NT2/D1 (cell line): ENCODE data around the gene ANAPC7.

Source experiments
- SUZ12 ChIP-seq: IDR thresholded peaks from 2 replicates; pipeline ENCODE4 v1.6.1; 2011; ENCODE audit not compliant: insufficient read length, insufficient read depth; ENCODE audit errors: extremely low read depth
- YY1 ChIP-seq: IDR thresholded peaks from 2 replicates; pipeline ENCODE4 v1.6.1; 2011; ENCODE audit not compliant: insufficient read length, insufficient read depth

DNA sequence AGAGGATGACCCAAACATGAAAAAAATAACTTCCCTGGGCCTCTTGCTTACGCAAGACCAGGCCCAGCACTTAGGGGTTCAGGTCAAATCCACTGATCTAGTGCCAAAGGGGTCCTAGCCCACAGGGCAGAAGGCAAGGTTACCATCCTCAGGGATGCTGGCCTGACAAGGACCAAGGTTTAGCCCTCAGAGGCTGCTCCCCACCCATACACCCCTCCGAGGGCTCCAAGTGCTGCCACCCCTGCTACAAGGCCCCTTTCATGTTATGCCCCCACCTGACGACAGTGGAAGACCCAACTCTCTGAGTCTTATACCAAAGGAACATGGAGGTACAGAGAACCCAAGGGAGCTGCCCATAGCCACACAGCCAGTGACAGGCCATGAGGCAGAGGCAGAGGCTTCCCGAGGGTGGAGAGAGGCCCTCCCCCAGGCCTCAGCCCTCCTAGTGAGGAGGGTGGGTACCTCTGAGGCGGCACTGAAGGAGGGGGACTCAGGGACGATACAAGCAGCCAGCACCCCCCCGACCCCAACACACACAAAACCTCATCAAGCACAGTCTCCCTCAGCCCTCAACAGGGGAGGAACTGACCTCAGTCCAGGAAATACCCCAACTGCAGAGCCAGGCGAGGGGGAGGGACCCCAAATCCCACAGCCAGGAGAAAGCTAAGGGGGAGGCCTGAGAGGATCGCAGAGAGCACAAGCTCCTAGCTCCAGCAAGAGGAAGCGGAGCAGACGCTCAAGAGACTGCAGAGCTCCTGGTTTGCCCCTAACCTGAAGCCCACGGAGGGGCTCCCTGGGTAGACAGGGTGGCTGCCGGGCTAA is 37.0 kb downstream of the ANAPC7 start:
- TF ChIP-seq YY1 (no peak), SUZ12 (no peak)
